DMS 273 (cell line): Measurements from ENCODE around the gene CFAP141.
A peak's percentile ranks its signal among the peaks of the same experiment; 100 is the strongest.
"Not testable (repeated sequence)": the region's sequence is repeated elsewhere in the genome, so short reads cannot be mapped to it uniquely, and the experiment has no call there.

Experiments
- DNase-seq: peaks from one replicate; lab custom pipeline; 2025; ENCODE audit not compliant: unreplicated experiment; lab: John Stamatoyannopoulos, UW

The CFAP141 gene

DNA sequence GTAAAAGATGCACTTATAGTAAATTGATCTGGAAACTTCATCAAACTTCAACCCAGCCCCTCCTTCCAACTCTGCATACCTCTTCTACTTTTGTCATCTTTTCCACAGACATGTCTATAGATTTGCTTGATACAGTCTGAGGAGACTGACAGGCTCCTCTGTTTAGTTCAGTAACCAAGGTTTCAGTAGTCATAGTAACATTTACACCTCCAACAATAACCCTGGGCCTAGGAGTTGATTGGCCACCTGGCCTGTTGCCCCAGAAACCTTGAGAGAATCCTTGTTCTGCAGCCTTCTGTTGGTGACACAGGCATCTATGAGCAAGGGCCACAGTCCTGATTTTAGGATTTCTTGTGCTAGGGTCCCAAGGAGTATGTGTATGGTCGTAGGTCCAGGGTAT is at the start of gene CFAP141:
TSS of gene CFAP141 (minus strand) at position 138 of the 400 bp plus-strand sequence. CDS start at position 112, 26 bp downstream.
- DNase-seq, result peak; percentile 53

DNA sequence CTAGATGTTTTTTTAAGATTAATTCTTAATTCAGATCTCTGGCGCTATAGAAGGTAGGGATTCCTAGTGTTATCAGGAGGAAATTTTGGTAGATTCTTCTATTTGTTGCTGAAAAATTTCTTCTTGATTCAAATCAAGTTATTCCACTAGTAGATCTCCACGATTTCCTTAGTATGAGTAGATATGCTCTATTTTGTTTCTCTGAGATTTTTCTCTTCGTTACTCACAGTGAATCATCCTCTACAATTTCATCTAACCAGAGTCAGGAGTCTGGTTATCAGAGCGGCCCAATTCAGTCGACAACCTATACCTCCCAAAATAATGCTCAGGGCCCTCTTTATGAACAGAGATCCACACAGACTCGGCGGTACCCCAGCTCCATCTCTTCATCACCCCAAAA is 47.5 kb upstream of the CFAP141 start:
- no peak for DNase-seq

DNA sequence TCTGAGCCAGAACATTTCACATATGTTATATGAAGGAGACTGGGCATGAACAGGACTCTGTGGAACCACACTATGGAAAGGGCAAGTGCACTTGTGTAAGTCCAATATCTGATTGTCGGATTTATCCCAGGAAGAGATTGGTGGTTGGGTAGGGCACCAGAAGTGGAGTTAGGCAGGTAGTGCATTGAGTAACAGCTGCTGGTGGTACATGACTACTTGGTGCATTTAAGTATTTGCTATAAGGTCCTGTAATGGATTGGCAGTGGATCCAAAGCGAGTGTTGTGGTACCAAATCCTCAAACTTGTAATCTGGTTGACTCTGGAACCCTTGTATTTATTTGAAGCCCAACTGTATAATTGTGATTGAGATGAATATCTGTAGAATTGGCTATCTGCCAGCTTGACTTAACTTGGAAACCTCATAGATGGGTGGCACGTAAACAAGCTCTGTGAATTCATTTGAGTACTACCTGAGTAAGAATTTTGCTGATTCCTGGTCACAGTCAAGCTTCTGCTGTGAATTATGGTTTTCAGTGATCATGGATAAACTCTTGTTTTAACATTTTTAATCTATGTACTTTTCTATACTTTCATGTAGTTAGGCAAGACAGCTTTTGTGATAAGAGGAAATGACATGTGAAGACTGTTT is 35.7 kb upstream of the CFAP141 start:
- DNase-seq, result peak; percentile 26

DNA sequence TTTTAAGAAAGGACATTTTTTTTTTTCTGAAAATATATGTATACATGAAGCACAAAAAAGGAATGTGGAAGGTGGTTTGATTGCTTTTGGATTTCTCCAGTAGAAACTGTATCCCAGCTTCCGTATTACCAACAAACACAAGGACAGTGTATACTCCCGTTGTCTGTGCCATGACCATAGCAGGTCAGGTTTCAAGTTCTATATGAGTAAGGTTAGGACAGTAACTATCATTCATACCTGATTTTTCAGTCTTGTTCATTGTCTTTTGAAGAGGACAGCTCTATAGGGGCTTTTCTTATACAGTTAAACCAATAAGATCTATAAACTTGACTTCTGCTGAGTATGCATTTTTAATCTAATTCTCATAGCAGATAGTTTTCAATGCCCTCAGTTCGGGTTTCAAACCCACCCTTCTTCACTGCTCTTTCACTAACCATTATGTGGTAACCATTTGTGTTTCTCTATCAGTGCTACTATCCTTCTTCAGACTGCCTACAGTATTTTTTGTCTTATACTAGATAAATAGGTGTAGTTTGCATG is 34.2 kb upstream of the CFAP141 start:
- DNase-seq, result no peak

GRCh38 chr1:154239491-154239890 is 33.4 kb upstream of the CFAP141 start:
- DNase-seq, result no peak

GRCh38 chr1:154237880-154238506 is 31.9 kb upstream of the CFAP141 start:
- no peak for DNase-seq

GRCh38 chr1:154237435-154237834 is 31.3 kb upstream of the CFAP141 start:
- no peak for DNase-seq

DNA sequence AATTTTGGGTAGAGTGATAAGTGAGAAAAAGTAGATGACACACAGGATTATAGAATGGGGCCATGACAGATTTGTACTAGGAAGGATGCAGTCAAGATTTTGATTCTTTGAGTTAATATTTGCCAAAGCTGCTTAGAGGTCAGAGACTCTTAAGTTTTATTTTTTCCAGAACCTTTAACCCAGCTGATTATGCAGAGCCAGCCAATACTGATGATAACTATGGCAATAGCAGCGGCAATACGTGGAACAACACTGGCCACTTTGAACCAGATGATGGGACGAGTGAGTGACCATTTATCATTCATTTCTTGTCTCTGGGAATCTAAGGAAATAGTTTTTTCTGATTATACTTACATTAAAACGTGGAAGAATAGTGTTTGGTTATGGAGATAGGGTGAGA is 30.7 kb upstream of the CFAP141 start:
- DNase-seq, result no peak

DNA sequence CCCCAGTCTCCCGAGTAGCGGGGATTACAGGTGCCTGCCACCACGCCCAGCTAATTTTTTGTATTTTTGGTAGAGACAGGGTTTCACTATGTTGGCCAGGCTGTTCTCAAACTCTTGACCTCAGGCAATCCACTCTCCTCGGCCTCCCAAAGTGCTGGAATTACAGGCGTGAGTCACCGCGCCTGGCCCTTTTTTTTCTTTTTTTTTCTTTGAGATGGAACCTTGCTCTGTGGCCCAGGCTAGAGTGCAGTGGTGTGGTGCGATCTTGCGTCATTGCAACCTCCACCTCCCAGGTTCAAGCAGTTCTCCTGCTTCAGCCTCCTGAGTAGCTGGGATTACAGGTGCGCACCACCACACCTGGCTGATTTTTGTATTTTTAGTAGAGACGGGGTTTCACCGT is 27.0 kb upstream of the CFAP141 start:
- DNase-seq, result not testable (repeated sequence)

- not testable (repeated sequence) for DNase-seq
Measured at GRCh38 chr1:154231112-154231511, 25.0 kb upstream of the CFAP141 start.

GRCh38 chr1:154225370-154225769 is 19.2 kb upstream of the CFAP141 start:
- no peak for DNase-seq

DNA sequence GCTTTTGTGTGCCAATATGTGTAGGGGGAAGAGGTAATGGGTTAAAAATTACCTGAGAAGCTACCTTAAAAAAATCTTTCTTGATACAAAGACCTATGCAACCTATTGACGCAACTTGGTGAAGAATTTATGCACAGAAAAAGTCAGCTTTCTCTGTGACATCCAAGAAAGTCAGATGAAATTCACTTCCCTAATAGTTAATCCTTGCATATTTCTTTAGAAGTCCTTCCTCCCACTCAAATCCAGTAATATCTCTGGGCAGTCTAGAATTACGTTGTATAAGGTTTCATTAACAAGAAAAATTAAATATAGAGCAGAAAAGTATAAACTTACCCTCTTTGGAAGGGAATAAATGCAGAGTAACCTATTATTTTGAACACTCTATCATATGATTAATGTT is 17.5 kb upstream of the CFAP141 start:
- no peak for DNase-seq

DNA sequence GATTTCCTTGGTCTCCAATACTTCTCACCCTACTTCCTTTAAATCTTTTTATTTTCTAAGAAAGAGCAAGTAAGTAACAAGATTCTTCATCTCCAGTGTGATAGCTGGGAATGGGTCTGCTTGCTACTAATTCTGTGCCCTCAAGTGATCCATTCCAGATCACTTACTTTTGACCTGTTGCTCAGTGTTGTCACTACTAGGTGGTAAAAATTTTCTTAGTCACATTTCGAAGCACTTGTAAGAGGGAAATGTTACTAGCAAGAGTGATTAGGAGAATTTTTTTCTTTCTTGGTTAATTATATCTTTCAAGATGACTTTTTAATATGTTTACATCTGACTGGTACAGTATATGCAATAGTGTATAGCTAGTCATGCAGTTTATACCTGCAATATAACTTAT is 16.8 kb upstream of the CFAP141 start:
- DNase-seq, result no peak

GRCh38 chr1:154222518-154222917 is 16.4 kb upstream of the CFAP141 start:
- no peak for DNase-seq

GRCh38 chr1:154221278-154222001 is 15.3 kb upstream of the CFAP141 start:
- peak; percentile 79 for DNase-seq

GRCh38 chr1:154220970-154221277 is 14.8 kb upstream of the CFAP141 start:
- no peak for DNase-seq

DNA sequence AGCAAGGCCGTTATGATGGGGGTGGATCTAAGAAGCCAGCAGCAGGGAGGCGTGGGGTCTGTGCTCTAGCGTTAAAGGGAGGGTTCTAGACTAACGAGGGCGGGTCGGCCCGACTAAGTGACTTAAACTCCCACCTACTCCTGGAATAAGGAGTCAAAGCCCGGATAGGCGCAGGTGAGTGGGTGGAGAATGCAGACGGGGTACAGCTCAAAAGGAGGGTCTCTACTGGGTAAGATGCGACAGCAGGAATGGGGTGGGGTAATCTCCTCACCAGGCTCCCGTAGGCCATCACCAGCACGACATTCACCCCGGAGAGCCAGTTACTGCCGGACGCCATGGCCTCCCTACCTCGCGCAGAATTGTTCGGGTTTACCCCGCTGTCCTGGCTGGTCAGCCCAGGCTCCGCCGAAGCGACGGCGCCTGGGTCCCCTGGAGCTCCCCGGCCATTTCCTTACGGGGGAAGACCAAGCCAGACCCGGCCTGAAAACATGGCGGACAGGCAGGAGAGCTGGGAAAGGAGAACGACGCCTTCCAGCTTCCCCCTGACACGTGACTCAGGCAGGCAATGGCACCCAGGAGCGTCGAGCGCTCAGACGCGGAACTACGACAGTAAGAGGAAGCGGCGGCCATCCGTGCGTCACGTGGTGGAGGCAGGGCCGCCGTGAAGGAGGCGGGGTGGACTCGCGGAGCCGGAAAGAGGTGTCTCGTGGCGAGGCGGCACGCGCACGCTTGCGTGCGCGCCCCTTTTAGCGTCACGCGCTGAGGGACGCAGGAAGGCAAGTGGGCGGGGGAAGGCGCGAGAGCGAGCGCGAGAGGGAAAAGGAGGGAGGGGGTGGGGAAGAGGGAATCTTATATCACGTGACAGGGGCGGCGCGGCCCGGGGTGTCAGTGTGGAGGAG is 14.2 kb upstream of the CFAP141 start, which contains the start of gene UBAP2L:
TSS of gene UBAP2L (plus strand) at position 885 of the 899 bp plus-strand sequence. CDS start 4,169 bp downstream, outside the sequence.
- peak; percentile 100 for DNase-seq

DNA sequence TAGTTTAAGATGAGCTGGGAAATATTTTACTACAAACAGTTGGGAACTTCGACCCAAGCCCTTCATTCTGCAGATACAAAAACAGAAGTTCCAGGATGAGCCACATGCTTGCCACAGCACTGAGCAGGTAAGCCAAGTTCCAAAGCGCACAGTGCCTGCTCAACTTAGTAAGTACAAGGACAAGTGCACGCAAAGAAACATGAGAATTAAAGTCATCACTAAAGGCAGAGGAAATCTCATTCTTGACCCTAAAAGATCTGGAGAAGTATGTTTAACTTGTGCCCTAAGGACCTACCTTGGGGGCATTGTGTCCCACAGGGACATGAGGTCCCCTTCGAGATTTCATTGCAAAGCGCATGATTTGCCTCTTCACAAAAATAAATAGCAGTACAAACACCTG is 13.4 kb upstream of the CFAP141 start:
- DNase-seq, result peak; percentile 49

GRCh38 chr1:154218545-154218944 is 12.4 kb upstream of the CFAP141 start:
- no peak for DNase-seq

DNA sequence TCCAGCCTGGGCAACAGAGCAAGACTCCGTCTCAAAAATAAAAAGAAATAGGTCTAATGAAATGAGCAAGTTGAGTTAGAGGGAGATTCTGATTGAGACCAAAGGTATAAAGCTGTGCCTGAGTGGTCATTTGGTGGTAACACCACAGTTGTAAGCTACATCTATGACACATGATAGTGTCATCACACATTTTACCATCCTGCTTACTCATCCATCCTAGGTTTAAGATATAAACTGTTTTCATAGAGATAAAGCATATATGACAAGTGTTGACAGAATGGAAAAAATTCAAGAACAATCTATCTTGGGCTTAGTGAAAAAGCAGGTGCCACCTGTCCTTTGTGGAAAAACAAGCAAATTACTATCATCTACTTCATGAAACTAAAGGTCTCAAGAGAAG is 7.1 kb upstream of the CFAP141 start:
- no peak for DNase-seq

DNA sequence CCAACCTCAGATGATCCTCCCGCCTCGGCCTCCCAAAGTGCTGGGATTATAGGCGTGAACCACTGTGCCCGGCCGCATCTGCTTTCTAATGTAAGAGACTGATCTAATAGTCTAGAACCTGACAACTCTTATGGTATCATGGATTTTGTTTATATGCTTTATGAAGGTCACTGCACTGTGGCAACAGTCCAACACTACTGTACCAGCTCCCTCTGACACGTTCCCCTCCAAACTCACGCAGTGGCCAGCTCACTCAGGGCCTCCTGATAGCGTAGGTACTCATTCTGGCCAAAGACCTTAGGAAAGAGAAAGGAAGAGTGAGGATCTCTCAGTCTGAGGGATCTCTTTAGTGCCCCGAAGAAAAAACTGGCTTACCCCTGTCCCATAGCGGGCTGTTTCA is 6.0 kb upstream of the CFAP141 start:
- DNase-seq, result no peak
